HG02884 (cell line): ENCODE data around the gene LEKR1.

Experiments
- ATAC-seq: cut with Tn5 transposase; IDR thresholded peaks from one replicate; pipeline ENCODE4 v1.9.1; 2021; ENCODE audit warnings: mild to moderate bottlenecking, moderate library complexity; ENCODE audit not compliant: unreplicated experiment

The LEKR1 gene

DNA sequence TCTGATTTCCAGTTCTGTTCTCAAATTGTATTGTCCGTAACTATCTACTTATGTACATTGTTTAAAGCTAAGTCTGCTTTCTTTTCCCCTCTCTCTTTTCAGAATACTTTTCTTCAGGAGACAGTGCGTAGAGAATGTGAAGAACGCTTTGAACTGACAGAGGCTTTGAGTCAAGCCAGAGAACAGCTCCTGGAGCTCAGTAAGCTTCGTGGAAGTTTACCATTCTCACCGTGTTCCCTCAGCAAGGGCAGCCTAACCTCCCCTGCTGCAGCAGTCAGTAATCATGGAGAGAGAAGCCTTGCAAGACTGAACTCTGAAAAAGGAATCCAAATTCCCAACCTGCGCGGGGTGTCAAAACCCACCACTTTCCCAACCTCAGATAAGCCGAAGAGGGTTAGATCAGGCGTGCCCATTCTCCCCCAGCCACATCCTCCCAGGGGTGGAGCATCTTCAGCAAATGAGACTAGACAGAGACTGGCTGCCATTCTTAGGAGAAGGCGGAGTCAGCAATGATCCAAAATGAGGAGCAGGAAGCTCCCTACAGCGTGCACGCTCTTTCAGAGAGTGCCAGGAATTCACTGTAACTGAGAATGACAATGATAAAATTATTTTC lies 219.2 kb downstream of the LEKR1 start:
- ATAC-seq, result no peak

DNA sequence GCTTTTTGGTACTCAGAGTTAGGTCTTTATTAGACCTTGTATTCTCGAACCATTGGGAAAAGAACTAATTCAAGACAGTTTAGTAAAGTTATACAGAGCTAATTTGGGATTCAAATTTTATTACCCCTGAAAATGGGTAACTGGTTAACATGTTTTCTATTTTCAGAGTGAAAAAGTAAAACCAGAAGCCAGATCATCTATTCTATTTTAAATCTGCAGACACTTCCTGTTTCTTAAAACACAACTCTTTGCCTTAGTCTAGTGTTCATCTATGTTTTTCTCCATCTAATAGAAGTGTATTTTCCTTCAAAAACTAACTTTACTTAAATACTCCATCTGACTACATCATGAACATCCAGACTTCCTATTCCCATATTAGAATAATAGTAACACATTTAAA lies 220.4 kb downstream of the LEKR1 start:
- peak; percentile 48 for ATAC-seq

DNA sequence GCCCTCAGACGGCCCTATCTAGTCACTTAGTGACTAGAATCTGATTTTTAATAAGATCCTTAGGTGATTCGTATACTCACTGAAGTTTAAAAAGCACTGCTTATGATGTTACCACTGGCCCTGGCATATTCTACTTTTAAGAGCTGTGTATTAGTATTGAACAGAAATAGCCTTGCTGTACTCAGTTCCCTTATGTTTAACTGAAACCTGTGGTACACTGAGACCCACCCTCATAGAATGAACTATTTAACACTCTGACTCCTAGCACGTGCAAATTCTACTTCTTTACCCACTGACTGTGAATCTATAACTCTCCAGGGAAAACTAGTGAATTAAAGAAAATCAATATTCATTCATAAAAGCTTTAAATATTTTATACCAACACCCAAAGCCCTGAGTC lies 224.9 kb downstream of the LEKR1 start:
- ATAC-seq, result no peak

DNA sequence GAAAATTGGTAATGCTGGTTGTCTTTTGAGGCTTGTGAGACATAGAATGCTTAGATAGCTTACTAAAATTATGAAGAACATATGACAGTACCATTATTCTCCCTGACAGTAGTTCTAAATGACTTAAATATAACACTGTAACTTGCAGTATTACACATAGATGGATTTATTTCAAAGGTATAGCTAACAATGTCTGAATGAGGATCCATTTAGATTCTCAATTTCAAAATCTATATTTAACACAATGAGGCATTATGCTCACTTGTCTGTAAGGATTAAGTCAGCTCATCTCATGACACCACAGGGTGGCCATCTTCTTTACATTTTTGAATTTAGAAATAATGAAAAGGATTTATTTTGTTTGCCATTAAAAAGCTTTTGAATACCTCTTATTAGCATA lies 225.4 kb downstream of the LEKR1 start:
- no peak for ATAC-seq

DNA sequence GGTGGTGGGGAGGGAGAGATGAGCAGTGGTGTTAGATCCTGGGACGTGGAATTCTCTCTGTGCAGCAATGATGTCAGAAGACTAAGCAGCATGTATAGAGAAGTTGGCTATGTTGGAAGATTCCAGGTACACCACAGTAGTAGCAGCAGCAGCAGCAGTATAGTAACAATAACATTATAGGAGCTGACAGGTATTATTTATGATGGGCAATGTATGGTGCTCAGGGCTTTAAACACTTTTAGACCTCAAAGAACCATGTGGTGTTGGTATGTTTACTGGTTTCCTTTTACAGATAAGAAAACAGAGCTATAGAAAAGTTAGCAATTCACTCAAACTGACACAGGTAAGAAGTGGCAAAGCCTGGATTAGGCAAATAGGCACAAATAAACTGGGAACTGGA lies 229.9 kb downstream of the LEKR1 start:
- no peak for ATAC-seq

DNA sequence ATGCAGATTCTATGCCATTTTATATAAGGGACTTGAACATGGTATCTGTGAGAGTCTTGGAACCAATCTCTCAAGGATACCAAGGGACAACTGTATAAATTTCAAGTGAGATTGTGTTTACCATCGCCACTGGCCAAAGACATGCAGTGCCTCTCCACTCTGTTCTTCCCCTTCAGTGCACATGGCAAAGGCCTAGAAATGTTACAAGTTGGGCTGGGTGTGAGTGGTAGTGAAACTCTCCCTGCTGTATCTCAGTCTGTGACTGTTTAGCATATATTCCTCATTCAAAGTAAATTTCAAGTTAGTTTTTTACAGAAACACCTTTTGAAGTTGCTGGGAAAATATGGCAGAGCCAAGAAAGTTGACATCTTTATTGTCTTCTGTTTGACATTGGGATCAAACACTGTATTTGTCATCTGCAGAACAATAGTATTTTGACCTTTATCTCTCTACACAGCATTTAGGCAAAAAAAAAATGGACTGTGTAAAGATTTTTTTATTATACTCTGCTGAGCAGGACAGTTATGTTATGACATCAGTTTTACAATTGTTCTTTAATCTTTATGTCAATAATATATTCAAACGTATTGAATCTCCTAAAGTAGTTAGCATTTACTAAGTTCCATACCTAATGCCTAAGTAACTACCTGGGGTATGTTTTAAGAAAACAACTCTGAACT lies 232.4 kb downstream of the LEKR1 start:
- ATAC-seq, result no peak

DNA sequence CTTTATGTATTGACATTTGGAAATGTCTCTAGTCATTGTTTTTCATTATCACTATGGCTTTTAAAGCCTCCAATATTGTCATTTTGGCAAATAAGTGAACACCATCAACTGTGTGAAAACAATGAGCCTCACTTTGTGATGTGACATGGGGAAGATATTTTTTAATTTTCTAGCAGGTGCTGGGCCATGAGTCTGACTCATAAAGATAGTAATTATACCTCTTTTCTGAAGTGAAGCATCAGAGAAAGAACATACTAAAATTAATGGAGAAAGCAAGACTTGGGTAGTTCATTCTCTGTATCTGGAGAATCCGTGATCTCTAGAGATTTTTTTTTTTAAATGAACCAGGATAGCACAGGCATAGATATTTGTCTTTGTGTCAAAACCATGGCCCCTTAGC lies 233.0 kb downstream of the LEKR1 start:
- ATAC-seq, result peak; percentile 54

DNA sequence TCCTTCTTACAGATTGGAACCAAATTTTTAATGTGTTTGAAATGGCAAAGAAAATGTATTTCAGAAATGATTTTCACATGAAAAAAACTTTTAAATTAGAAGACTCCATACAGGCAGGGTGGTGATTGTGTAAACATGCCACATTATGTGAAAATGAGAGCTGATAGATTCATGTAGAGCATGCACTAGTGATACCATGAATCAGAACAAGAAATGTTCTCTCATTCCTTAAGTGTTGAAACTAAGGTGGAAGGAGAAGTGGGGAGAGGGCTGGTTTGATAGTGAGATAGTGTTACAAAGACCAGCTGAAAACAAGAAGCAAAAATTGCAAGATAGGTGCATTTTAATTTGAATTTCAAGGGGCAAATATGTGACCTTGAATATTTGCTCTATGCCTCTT lies 233.5 kb downstream of the LEKR1 start:
- ATAC-seq, result peak; percentile 79

DNA sequence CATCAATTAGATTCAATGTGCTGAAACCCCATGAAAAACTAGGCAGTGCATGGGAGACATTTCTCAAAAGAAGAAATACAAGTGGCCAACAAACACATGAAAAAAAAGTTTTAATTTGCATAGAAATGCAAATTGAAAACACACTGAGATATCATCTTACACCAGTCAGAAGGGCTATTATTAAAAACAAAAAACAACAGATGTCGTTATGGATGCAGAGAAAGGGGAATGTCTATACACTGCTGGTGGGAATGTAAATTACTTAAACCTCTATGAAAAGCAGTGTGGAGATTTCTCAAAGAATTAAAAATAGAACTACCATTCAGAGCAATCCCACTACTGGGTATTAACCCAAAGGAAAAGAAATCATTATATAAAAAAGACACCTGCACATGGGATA lies 235.1 kb downstream of the LEKR1 start:
- ATAC-seq, result no peak

DNA sequence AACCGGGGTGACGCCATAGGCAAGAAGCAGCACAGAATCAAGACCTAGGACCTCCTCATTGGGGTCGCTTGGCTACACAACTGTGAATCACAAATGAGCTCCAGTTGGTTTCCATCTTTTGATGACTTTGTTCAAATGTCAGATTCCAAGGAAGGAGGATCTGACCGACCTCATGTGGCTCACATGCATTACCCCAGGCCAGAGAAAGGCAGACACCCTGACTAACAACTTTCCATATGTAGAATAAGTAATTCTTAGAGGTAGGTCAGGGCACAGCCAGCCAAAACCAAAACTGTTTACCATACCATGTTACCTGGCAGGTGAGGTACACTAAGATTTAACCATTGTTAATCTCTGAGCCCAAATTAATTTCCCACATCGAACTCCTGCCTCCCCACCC lies 237.3 kb downstream of the LEKR1 start:
- no peak for ATAC-seq

DNA sequence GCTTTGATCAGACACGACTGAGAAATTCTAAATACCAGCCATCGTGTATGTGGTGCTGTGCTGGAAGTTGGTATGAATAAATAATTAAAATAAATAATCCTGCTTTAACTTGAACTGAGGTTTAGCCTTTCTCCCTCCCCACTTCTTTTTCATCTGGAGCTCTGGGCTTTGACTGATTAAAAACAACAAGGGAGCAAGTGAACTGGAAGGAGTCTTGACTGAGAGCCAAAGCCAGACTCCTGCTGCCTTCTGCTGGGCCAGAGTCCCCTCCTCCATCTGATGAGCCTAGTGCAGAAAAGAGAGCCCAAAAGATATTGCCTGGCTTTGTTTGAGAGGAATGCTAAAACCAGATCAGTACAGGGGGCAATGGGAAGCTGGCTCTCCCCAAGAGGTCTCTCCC lies 237.8 kb downstream of the LEKR1 start:
- ATAC-seq, result no peak

DNA sequence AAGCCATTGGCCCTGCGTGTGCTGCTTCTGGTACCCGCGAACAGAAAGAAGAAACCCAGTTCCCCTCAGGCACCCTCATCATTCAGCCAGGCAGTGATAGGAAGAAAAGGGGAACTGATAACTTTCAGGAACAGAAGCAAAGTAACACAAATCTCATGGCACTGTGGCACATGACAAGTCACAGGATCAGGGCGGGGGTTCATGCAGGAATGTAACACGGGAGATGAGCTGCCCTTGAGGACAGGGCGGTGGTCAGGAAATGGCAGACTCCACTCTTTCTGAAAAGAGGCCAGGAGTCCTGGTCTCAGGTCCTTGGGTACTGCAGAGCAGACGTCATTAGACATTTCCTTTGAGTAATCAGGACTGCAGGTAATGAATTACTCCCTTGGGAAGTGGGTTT lies 238.2 kb downstream of the LEKR1 start:
- peak; percentile 61 for ATAC-seq

DNA sequence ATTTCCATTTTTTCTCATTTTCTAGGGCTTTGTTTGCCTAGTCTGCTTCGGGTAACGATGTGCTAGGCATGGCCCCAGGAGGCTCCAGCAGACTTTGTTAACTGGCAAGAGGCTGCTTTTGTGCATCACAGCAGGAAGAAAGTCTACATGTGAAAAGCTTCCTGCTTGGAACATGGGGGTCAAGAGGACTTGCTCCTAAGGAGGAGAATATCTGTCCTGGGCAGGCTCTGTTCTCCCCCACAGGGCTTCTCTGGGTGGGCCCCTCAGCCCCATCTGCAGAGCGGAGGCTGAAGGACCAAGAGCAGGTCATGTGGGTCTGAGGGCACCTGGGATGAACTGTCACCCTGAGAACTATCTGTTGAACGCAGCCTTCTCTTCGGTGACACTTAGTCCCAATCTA lies 239.0 kb downstream of the LEKR1 start:
- no peak for ATAC-seq

DNA sequence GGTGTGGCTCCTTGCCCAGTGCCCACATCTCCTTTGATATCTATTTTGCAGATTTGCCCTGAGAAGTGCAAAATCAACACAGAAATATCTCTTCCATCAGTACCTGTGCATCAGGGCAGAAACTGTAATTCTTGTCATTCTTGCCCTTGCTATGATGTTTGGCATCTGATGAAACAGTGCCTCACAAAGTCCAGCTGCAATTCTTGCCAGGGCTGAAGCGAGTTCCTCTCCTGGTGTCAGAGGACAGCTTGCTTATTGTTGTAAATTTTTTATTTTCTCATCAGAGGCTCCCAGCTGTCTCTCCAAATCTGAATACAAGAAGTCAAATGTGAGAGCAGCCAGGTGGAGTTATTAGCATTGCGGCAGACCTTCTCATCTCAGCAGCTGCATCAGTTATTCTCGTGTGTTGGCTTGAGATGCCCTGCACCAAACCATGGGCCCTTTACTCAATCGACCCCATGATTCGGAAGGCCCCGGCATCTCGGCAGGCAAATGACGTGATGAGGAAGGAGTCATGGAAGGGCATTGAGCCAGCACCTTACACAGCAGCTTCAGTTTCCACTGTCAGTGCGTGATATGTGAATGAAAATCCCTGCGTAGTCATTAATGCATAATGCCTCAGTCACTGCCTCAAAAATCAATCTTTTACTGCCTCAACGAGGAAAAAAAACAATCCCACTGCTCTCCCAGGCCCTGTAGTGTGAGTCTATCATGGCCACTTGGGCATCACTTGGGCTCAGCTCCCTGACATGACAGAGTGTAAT lies 240.4 kb downstream of the LEKR1 start:
- no peak for ATAC-seq

DNA sequence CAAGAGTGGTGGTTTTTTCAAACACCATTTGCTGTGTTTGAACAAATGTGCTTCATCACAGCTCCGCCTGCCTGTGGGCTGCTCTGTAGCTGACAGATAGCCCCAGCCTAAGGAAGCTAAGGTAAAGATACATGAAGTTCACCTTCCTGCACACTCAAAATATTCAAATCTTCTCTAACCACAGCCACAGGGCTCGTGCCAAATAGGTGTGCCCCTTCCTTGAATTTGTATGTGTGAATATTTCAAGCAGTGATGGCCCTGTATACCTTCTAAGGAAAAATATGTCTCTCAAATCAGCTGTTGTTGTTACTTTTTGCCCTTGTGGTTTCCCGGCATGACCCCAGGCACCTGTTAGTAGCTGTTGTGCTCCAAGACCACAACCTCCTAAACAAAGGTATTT lies 241.0 kb downstream of the LEKR1 start:
- no peak for ATAC-seq

DNA sequence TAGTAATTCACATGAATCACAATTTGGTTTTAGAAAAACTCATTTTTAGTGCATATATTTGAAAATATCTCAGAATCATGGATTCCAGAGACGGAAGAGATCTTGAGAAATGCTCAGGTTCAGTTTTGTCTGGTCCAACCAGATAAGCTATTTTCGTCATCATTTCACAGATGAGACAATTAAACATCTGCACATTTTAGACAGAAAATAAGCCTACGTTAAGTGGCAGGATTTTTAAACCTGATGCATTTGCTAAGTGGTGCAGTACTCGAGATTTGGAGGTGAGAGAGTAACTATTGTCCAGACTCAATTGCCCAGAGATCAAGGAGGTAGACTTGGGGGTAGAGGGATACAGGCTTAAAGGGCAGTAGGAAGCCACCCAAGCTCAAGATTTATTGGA lies 243.3 kb downstream of the LEKR1 start:
- no peak for ATAC-seq

DNA sequence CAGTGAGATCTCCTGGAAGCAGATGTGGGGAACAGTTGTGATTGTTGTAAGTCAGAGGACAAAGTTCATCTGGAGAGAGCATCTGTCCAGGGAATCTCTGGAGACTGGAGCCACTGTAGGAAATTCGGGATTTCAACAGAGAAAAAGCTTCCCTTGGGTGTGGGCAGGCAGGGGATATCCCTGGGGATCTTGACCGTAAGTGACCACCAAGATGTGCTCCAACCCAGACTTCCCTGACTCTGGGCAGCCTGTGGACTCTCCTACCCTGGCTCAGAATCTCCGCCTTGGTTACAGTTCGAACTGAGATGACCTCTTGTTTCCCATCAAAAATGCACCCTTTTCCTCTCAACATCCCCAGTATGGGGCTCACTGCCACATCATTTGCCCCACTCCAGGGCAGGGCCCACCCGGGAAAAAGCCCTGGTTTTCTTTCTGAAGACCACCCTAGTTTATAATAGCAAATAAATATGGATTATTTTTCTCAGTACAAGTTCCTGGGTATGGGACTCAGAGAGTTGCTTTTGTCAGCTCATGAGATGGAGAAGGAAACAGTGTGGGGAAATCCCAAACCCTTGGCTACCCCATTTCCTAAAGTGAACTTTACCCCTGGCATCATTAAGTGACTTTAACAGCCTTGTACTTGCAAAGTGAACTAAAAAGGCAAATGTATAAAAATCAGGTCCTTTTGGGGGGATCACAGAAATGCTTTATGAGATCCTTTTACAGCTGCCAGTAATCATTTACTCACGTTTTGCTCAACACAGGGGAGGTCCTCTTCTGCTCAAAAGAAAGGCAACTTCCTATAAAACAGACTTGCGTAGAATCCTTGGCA lies 243.9 kb downstream of the LEKR1 start:
- no peak for ATAC-seq

DNA sequence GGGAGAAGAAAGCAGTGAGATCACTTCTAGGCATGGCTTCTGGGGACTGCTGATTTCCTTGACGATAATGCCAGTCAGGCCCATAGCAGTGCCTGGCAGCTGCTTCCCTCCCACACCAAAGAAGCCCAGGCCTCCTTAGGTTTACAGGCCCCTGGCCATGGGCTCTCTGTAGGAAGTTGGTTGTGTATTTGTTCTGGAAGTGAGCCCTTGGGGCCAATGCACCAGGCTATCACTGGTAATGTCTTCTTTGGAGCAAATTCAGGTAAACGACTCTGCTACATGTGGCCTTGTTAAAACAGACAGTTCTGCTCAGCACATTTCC lies 244.5 kb downstream of the LEKR1 start:
- no peak for ATAC-seq

DNA sequence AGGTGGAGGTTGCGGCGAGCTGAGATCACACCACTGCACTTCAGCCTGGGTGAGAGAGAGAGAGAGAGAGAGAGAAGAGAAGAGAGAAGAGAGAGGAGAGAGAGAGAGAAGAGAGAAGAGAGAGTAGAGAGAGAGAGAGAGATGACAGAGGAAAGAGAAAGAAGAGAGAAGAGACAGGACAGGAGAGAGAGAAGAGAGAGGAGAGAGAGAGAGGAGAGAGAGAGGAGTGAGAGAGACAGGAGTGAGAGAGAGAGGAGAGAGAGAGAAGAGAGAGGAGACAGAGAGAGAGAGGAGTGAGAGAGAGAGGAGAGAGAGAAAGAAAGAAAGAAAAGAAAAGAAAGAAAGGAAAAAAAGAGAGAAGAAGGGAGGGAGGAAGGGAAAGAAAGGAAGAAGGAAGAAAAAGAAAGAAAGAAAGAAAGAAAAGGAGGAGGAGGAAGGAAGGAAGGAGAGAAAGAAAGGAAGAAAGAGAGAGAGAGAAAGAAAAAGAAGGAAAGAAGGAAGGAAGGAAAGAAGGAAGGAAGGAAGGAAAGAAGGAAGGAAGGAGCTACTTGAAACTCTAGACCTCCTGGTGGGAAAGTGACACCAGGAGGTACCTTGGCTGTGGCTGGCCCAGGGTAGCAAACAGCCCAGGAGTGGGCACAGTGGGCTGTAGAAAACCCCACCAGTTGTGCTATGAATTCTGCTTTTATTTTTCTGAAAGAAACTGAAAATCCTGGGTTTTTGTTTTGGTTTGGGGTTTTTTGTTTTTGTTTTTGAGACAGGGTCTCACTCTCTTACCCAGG lies 245.8 kb downstream of the LEKR1 start:
- no peak for ATAC-seq

DNA sequence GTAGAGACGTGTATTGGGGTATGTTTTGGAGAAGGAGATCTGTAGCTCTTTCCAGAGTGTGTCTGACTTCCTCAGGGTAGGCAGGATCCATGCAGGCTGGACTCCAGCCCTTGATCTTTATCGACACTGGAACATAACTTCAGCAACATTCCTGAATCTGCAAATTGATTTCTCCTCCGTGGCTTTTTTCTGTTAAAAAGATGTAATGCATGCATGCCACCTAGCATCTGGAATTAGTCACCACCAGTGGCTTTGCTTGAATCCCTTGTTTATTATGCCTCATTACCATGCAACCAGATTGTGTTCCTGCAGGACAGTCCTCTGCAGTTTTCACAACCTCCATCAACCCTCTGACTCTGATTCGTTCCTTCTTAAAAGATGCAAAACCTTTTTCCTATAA lies 247.7 kb downstream of the LEKR1 start:
- ATAC-seq, result no peak

DNA sequence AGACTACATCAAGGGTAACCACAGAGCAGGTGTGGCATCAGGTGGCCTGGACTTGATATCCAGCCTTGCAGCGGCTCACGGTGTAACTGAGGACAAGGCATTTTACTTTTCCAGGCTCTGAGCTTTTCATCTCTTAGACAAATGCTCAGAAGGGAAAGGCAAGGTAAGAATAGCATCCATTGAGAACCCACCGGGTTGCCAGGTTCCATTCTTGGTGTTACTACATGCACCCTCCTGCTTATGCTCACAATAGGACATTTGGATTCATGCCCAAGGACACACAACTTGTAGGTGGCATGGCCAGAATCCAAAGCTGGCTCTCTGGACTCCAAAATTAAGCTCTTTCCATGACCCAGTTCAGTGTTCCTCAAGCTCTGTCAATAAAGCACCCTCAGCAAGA lies 248.3 kb downstream of the LEKR1 start:
- no peak for ATAC-seq
